Stimulated activated CD4-positive, alpha-beta T cell treated with anti-CD3 and anti-CD28 coated beads, Interleukin-12 subunit alpha, Interleukin-12 subunit beta, amount 100 ng/mL, for 4 hours (primary cell): Measurements from ENCODE around the gene NFATC3.

ENCODE experiments used
- DNase-seq: peaks from one replicate; pipeline ENCODE4 v3.0.0-alpha.2; 2020

Gene NFATC3

GRCh38 chr16:68197250-68197649 is 112.1 kb downstream of the NFATC3 start:
- DNase-seq: no peak

DNA sequence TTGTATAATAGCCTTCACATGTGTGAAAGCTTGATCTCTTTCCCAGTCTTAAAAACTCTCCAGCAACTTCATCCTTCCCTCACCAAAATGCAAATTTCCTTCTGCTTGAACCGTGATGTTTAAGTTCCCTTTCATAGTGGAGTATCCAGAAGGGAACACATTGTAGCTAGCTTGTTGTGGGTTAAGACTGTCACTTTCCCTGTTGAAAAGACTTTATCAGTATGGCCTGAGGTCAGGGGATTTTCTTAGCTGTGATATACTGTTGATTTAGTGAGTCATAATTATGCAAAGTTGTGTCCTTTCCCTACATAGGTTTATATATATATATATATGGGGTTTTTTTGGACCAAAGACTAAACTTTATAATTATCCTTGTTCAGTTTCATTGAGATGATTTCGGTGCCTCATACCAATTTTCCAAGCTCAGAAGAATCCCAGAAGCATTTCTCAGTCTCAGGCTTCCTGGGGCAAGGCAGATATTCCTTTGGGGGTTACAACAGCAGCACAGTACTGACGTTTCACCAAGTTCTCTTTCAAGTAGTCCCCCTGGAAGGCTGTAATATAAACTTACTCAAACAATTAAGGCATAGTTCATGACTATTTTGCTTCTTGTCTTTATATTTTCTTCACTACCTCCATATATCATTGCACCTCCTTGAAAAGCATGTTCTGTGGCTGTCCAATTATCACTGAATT is 115.1 kb downstream of the NFATC3 start:
- no peak for DNase-seq

DNA sequence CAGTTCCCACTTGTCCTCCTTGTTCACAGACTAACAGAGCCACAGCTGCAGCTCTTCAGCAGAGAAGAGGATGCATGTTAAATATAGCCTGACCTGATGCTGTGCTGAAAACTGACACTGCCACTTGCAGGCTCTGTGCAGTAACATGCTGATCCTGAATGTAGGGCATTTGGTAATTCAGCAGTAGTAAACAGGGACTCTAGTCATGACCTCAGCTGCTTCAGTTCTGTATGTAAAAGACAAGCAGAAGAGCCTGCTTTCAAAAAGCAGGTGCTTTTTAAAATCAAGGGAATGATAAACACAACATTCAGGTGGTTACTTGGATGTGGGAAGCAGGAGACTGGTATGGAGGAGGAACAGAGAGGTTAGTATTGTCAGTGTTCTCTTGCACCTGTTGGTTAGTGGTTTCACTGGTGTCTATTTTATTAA is 116.9 kb downstream of the NFATC3 start:
- no peak for DNase-seq

- no peak for DNase-seq
These were observed 121.1 kb downstream of the NFATC3 start for GRCh38 chr16:68206245-68206644.

DNA sequence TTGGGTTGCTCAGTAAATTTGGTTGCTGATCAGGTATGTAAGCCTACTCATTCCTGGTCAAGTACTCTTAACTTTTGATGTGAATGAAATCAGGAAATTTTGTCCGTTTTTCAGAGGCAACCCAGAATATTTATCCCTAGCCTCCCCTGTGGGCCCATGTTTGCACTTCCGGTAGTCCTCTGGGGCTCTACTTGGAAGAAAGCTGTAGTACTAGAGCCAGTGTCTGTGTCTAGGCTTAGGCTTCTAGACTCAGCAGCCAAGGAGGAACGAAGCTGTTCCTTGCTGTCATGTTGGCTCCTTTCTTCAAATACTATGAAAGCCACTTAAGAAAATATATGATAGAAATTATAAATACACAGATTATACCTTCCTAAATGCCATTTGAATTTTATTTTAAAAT is 129.6 kb downstream of the NFATC3 start:
- no peak for DNase-seq

DNA sequence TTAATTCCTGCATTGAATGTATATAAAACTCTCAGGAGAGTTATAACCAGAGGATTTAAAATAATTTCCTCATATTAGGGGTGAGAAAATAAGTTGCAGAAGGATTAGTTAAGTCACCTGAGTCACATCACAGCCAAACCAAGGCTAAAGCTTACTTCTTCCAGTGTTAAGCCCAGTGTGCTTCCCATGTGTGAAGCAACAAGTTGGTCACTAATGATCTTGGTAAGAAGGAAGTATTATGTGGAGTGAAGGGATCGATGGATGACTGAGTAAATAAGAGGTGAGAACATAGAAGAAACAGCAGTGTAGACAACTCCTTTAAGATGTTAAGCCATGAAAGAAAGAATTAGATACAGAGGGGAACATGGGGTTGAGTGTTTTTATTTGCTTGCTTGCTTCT is 130.1 kb downstream of the NFATC3 start:
- DNase-seq: no peak

- no peak for DNase-seq
These were observed 131.1 kb downstream of the NFATC3 start for GRCh38 chr16:68216240-68216639.

DNA sequence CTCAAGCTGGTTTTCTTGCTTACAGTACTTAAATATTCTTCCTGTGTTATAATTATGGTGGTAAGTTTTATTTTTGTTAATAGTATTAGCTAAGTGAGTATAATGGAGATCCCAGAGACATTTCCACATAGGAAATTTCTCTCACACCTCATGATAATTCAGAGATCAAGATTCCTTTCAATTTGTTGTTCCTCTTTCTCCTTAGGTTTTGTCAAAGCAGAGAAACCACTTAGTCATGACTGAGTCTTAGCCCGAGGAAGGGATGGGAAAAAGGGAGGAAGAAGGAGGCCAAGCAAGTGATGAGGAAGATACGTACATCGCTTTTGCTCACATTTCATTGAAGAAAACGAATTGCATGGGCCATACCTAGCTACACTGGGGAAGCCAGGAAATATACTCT is 132.3 kb downstream of the NFATC3 start:
- DNase-seq: no peak

DNA sequence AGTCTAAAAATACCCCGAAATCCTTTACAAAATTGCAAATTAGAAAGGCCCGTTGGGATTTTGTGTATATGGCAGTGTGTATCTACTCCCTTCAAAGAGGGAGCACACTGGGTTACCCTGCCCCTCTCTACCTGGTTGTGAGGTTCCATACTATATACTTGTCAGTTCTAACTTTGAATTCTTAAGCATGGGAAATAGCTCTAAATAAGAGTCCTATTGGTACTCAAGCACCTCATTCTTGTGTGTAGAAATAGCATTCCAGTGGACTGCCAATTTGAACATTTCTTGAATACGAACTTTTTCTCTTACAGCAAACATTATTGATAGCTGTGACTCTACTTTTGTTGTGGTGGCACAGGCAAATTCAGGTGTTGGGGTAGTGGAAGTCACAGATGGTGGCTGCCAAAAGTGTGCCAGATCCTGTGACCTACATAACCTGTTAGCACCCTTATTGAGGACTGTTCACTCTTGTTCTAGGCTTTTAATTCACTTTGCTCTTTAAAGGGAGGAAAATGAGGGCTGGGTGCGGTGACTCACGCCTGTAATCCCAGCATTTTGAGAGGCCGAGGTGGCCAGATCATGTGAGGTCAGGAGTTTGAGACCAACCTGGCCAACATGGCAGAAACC is 134.7 kb downstream of the NFATC3 start:
- no peak for DNase-seq

GRCh38 chr16:68223072-68223471 is 137.9 kb downstream of the NFATC3 start:
- DNase-seq: no peak

GRCh38 chr16:68226116-68226515 is 140.9 kb downstream of the NFATC3 start:
- no peak for DNase-seq

DNA sequence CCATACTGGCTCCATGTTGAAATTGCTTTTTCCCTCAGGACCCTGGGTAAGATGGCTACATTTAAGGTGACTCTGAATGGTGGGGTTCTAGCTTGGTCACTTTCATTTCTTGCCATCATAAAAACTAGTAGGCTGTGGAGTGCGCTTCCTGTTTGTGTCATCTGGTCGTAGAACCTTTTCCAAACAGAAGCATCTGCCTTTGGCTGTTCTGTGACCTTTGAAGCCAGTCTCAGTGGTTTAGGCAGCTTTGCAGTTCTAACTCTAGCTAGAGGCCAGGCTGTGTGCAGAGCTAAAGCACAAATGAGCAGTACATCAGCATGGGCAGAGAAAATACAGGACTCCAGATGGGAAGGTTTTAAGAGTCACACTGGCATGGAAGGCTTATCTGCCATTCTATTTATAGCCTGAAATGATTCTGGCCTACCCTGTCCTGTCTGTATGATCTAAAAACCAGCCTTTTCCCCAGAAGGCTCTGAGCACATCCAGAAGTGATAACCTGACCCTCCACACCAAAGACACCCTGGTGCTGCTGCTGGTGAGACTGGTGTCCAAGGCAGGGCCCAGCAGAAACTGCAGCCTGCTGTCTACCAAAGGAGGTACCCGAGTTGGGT is 142.1 kb downstream of the NFATC3 start:
- DNase-seq: no peak

GRCh38 chr16:68227850-68228553 is 142.8 kb downstream of the NFATC3 start:
- no peak for DNase-seq

DNA sequence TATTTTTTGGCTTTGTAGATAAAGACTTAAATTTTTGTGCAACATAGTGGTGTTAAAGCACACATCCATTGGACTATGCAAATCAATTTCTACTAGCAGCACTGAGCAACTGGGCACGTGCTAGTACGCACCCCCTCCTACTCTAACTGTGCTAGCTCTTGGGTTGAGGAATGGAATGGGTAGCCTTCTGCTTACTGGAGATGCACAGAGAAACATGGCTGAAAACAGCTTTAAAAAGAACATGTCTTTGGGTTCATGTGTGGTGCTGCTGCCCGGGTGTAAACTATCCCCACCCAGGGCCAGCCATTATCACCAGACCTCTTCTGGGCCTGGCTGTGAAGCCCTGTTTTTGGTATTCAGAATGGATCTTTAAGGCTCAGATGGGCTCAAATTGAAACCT is 143.5 kb downstream of the NFATC3 start:
- no peak for DNase-seq

DNA sequence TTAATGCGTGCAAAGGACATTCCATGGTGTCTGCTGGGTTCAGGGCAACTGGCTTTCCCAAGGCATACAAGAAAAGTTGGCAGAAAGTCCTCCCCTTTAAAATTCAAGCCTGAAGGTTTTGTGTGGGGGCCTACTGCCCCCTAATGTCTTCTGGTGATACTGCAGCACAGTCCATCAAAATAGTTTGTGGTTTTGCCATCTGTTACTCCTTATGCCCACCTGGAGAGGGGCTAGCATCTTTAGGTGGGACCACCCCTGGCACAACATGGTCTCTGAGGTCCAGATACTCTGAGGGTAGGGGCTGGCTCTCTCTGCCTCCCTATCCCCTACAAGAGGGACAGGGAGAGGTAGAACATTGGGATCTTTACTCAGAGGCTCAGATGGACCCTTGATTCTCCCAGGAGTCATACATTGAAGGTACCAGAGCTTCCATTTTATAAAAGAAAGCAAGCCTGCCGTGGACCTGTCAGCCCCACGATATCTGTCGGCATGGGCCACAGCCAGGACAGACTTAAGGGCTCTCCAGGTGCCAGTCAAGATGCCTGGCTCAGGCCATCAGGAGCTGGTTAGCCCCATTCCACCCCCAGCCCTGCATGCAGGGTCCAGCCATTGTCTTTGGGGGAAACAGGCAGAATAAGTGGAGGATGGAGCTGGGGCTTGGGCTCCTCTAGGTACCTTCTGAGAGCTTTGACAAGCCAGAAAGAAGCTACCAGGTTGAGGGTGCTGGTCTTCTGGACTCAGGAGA is 144.4 kb downstream of the NFATC3 start:
- peak; percentile 35 for DNase-seq

DNA sequence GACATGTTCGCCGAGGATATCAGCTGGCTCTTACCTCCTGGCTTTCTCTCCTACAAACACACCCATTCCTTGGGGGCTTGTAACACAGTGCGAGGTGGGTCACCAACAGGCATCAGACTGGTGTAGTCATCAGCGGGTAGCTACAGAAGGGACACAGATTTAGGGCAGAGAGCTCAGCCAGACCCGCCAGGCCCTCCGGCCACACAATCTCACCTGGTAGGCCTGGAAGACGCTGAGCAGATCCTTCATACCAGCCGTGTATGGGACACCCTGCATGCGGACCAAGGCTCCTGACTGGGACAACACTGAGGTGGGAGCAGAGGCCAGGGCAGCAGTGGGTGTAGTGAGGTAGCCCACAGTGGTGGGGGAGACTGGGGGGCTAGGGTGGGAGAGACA is 145.0 kb downstream of the NFATC3 start:
- no peak for DNase-seq

- DNase-seq: no peak
These were observed 145.8 kb downstream of the NFATC3 start for GRCh38 chr16:68230956-68231355.

- no peak for DNase-seq
These were observed 146.4 kb downstream of the NFATC3 start for GRCh38 chr16:68231384-68232136.

DNA sequence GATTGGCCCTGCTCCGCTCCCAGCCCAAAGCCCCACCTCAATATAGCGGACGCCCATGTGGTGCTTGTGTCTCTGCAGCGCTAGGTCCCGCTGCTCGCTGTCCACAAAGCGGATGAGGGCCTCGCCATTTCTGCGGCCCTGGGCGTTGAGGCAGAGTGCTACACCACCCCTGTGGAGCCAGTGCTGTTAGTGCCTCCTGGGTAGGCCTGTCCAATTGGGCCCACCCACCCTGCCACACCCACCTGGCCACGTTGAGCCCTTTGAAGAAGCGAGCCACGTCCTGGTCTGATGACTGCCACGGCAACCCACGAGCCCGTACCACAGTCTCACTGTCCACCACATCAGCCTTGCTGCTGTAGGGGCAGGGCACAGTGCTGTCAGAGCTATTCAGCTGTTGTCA is 147.2 kb downstream of the NFATC3 start:
- no peak for DNase-seq

DNA sequence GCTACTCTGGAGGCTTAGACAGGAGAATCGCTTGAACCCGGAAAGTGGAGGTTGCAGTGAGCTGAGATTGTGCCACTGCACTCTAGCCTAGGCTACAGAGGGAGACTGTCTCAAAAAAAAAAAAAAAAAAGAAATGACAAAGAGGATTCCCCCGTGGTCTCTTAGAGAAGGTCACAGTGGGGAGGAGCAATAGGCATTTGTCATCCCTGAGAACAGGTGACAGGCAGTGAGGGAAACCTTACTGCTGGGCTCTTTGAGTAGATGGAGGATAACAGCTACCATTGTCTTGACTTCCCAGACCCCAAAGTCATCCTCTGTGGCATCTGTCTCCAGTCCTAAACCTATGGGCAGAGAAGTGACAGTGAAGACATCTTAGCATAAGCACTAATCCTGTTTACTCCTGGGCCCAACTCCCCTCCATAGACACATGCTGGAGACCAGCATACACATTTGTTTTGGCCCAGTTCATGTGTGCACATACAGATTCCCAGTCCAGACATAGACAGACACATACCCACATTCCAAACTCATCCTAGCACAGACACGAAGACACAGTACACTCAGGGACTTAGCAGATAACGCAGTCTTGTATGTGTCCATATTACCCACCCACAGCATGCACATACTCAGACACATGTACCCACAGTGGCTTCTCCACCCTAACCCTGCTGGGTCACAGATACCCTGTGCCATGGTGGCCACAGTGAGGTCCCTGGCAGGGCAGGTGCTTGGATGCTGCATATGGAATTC is 148.1 kb downstream of the NFATC3 start:
- no peak for DNase-seq

- no peak for DNase-seq
These were observed 148.6 kb downstream of the NFATC3 start for GRCh38 chr16:68233835-68234187.
